PFSK-1 (cell line): ENCODE results near the gene ZIC1.

Source experiments
- POLR2AphosphoS5 ChIP-seq: IDR thresholded peaks from 2 replicates; pipeline ENCODE4 v1.6.1; 2012; ENCODE audit warnings: low read depth, mild to moderate bottlenecking, control low read depth, low read length, moderate library complexity
- SIN3A ChIP-seq: IDR thresholded peaks from 2 replicates; pipeline ENCODE4 v1.6.1; 2012; ENCODE audit warnings: mild to moderate bottlenecking, low read length, moderate library complexity, borderline replicate concordance; ENCODE audit not compliant: insufficient read depth
- TAF1 ChIP-seq: IDR thresholded peaks from 2 replicates; pipeline ENCODE4 v1.6.1; 2012; ENCODE audit warnings: low read length, control low read depth, borderline replicate concordance; ENCODE audit not compliant: insufficient read depth
- TF ChIP-seq, protein P1 (sequence below), 2 experiments: IDR thresholded peaks; 2 replicates each; pipeline versions ENCODE4 v1.6.1 to v1.8.0; 2011 to 2012; ENCODE audit warnings: low read depth in 2 of 2, low read length in 2 of 2, control low read depth in 1 of 2, inconsistent platforms in 1 of 2, mild to moderate bottlenecking in 1 of 2, moderate library complexity in 1 of 2; ENCODE audit not compliant: insufficient read depth in 1 of 2

DNA sequence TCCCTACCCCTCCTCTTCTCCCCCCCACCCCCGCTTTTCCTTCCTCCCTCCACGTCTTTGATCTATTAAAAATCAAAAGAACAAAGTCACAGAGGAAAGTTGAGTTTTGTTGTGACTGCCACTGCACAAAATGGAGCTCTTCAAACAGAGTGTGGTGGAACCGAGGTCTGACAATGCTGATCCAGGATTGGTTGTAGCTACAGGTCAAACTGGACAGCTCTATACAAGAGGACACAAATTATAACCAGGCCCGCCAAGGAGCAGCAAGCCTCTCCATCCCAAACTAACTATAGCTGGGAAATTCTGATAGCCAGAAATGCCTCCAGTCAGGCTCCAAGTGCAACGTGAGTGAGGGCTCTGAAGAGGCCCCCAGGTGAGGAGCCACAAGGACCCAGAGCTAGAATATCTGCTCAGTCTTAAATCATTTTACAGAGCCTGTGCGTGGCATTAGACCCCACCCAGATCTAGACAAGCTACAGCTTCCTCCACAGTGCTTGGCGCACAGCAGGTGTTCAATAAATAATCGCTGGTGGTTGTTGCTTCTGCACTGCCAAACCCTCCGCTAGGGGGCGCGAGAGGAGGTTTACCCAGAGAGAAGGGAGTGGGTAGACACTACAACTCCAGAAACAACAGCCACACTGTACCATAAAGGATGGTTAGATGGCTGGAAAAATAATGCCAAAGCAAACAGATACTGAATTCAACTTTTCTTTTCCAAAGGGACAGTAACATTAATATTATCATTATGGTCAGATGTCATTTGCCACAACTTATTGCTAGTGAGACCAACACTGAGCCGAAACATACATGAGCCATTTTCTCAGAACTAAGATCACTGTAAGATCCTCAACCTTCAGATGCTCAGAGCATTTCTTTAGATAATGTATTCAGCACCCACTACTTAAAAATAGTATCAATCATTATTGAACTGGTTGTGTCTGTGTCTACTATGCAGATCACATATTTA, 47.4 kb upstream of the ZIC1 start:
- TF ChIP-seq POLR2AphosphoS5 (no peak), SIN3A (no peak), TAF1 (no peak)
- TF ChIP-seq, protein P1, sequence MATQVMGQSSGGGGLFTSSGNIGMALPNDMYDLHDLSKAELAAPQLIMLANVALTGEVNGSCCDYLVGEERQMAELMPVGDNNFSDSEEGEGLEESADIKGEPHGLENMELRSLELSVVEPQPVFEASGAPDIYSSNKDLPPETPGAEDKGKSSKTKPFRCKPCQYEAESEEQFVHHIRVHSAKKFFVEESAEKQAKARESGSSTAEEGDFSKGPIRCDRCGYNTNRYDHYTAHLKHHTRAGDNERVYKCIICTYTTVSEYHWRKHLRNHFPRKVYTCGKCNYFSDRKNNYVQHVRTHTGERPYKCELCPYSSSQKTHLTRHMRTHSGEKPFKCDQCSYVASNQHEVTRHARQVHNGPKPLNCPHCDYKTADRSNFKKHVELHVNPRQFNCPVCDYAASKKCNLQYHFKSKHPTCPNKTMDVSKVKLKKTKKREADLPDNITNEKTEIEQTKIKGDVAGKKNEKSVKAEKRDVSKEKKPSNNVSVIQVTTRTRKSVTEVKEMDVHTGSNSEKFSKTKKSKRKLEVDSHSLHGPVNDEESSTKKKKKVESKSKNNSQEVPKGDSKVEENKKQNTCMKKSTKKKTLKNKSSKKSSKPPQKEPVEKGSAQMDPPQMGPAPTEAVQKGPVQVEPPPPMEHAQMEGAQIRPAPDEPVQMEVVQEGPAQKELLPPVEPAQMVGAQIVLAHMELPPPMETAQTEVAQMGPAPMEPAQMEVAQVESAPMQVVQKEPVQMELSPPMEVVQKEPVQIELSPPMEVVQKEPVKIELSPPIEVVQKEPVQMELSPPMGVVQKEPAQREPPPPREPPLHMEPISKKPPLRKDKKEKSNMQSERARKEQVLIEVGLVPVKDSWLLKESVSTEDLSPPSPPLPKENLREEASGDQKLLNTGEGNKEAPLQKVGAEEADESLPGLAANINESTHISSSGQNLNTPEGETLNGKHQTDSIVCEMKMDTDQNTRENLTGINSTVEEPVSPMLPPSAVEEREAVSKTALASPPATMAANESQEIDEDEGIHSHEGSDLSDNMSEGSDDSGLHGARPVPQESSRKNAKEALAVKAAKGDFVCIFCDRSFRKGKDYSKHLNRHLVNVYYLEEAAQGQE (IDR thresholded peaks at IDR 0.05; ENCODE audit: insufficient read depth in 1 of 2, low read depth in 2 of 2, low read length in 2 of 2): no peak
